Choroid plexus epithelial cell (primary cell): Measurements from ENCODE around the gene ABI3BP.

ENCODE experiments used
- DNase-seq: peaks from one replicate; pipeline ENCODE4 v3.0.0-alpha.2; 2010; ENCODE audit warnings: low read depth
- H3K4me3 ChIP-seq: 2 replicates; pipeline ENCODE4 v1.5.1; 2011; ENCODE audit warnings: low read depth, mild to moderate bottlenecking, control low read depth, low read length, moderate library complexity
- TF ChIP-seq, protein P1 (sequence below): conservative IDR thresholded peaks from 2 replicates; pipeline ENCODE4 v1.5.1; 2011; ENCODE audit warnings: low read depth, mild to moderate bottlenecking, control low read depth, inconsistent platforms, low read length, moderate library complexity

ABI3BP gene

DNA sequence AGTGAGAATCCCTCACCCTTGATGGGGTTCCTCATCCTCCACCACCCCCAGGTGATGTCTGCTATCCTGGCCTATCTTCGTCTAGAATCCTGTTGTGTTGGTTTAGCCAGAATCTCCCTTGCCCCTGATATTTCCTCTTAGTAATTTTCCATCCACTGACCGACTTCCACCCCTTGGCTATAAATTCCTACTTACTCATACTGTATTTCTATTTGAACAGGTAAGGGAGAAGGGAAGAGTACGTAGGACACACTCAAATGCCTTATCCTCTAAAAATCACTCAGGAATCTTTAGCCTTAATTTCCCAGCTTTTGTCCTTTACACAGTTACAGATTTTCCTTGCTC is 284.6 kb downstream of the ABI3BP start:
- TF ChIP-seq, protein P1, sequence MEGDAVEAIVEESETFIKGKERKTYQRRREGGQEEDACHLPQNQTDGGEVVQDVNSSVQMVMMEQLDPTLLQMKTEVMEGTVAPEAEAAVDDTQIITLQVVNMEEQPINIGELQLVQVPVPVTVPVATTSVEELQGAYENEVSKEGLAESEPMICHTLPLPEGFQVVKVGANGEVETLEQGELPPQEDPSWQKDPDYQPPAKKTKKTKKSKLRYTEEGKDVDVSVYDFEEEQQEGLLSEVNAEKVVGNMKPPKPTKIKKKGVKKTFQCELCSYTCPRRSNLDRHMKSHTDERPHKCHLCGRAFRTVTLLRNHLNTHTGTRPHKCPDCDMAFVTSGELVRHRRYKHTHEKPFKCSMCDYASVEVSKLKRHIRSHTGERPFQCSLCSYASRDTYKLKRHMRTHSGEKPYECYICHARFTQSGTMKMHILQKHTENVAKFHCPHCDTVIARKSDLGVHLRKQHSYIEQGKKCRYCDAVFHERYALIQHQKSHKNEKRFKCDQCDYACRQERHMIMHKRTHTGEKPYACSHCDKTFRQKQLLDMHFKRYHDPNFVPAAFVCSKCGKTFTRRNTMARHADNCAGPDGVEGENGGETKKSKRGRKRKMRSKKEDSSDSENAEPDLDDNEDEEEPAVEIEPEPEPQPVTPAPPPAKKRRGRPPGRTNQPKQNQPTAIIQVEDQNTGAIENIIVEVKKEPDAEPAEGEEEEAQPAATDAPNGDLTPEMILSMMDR = no peak
- DNase-seq = no peak
- H3K4me3 ChIP-seq = peak overlapping the region; percentile 52

DNA sequence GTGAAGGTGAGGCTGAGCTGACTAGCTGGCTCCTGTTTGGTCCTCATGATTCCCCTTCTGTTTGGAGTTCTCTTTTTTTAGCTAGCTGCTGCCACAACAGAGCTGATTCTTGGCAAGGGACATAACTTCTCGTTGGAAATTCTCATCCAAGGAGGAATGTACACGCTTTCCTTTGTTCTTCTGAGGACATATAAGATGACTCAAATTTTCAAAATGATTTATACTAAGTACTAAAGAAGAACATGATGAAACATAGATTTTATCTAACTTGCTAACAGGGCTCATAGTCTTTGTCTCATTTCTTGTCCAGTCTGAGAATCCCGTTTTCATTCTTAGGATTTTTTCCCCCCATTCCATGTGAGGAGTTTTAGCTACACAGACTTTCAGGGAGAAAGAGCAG is 286.9 kb downstream of the ABI3BP start:
- DNase-seq = no peak
- TF ChIP-seq, protein P1 = no peak
- no peak overlapping the region for H3K4me3 ChIP-seq

DNA sequence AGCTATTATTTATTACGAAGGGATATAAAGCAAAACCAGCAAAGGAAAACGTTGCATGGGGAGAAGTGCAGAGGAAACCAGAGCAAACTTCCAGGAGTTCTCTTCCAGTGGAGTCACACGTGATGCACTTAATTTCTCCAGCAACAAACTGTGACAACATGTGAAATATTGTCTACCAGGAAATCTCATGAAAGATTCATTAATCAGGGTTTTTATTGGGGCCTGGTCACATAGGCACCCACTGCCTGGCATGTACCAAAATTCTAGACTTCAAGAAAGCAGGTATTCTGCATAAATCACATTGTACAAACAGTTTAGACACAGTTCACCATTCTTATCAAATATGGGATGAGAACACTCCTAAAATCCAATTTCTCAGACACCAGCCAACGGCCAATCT is 289.4 kb downstream of the ABI3BP start:
- DNase-seq = no peak
- H3K4me3 ChIP-seq = no peak overlapping the region
- TF ChIP-seq, protein P1 = no peak

DNA sequence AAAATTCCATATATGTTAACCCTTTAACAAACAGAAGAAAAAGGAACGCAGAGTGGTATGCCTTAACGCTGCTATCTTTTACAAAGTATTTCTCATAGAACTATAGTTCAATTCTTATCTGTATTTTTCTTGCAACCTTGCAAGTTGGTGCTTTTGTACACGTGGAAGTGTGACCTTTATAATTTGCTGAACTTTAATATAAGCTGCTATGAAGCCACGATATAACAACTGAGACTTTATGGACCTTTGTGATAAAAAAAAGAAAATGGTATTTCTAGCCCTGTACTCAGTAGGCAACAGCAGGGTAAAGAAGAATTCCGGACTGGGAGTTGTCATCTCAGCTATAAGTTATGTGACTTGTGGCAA is 290.3 kb downstream of the ABI3BP start:
- DNase-seq = no peak
- H3K4me3 ChIP-seq = no peak overlapping the region
- TF ChIP-seq, protein P1 = no peak

DNA sequence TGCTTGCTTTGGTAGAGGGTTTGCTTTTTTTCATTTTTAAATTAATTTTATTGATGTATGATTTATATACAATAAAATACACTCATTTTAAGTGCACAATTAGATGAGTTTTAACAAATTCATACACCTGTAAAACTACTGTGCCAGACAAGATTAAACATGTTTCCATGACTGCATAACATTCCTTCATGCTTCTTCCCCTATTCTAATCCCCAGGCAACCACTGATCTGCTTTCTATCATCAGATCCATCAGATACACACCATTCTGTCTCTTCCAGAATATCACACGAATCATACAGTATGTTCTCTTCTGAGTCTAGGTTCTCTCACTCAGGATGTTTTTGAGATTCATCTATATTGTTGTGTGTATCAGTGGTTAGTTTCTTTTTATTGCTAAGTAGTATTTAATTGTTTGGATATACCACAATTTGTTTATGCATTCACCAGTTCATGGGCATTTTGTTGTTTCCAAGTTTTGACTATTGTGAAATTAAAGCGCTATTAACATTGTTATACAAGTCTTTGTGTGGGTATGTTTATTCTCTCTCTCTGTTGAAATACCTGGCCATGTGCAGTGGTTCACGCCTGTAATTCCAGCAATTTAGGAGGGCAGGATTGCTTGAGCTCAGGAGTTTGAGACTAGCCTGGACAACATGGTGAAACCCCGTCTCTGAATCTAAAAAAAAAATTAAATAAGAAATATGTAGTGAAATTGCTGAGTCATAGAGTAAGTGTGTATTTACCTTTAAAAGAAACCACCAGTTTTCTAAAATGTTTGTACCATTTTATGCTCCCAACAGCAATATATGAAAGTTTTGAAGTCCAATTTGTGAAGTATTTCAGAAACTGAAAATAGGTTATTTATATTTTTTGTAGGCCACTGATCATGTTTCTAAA is 290.9 kb downstream of the ABI3BP start:
- no peak overlapping the region for H3K4me3 ChIP-seq
- TF ChIP-seq, protein P1 = no peak
- DNase-seq = no peak

DNA sequence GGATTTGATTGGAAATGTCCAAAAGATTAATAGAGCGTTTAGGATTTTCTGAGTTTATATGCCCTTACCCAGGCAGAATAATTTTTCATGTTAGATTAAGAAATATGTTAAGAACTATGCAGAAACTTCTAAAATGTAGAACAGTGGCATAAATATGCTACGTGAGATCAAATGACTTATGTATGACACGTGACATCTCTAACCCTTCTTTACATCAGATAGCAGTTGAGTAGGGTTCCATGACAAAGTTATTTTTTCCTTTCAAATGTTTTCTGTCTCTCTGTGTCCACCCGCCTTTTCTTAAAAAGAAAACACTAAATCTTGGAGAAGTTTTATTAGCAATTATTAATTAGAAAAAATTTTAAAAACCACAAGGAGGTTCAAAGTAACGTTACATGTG is 292.5 kb downstream of the ABI3BP start:
- DNase-seq = no peak

More for the DNA sequence above, 292.5 kb downstream of the ABI3BP start:
- no peak overlapping the region for H3K4me3 ChIP-seq
- TF ChIP-seq, protein P1 = no peak
